Stomach smooth muscle (tissue), 2 donors: ENCODE measurements around the gene ERFE.

Experiments used
- H3K27ac ChIP-seq: one replicate; pipeline ENCODE4 v1.7.0; 2013; ENCODE audit warnings: mild to moderate bottlenecking, low read length, inconsistent platforms
- H3K27me3 ChIP-seq, 2 donors: one replicate each; pipeline ENCODE4 v1.7.0; 2013; ENCODE audit warnings: low read length in 2 of 2; ENCODE audit not compliant: insufficient read depth in 2 of 2, control insufficient read depth in 1 of 2
- H3K36me3 ChIP-seq, 2 donors: one replicate each; pipeline ENCODE4 v1.7.0; 2013; ENCODE audit warnings: low read length in 2 of 2; ENCODE audit not compliant: control insufficient read depth in 2 of 2, insufficient read depth in 2 of 2
- H3K4me1 ChIP-seq: one replicate; pipeline ENCODE4 v1.7.0; 2013; ENCODE audit warnings: low read length; ENCODE audit not compliant: control insufficient read depth, insufficient read depth
- H3K4me3 ChIP-seq, 2 donors: one replicate each; pipeline ENCODE4 v1.7.0; 2013; ENCODE audit warnings: low read length in 2 of 2
- H3K9ac ChIP-seq, 2 donors: one replicate each; pipeline ENCODE4 v1.7.0; 2013; ENCODE audit warnings: low read length in 2 of 2, mild to moderate bottlenecking in 1 of 2
- H3K9me3 ChIP-seq, 2 donors: one replicate each; pipeline ENCODE4 v1.7.0; 2013; ENCODE audit warnings: low read length in 2 of 2; ENCODE audit not compliant: control insufficient read depth in 2 of 2
- donor health status: healthy.
- donor health status: Pancreatic carcinoma.

Gene ERFE

GRCh38 chr2:238207006-238207405, 48.2 kb downstream of the ERFE start:
- Histone ChIP-seq H3K4me1 (peaks cover 14% of the 10 kb centered on the region), H3K27me3 (no peaks in the 10 kb centered on the region), H3K9me3 (no peaks in the 10 kb centered on the region), H3K9ac (no peak overlapping the region), H3K36me3 (no peaks in the 10 kb centered on the region), H3K4me3 (no peak overlapping the region), H3K27ac (no peak overlapping the region)

GRCh38 chr2:238216651-238217184, 57.9 kb downstream of the ERFE start:
- no peak overlapping the region for H3K9ac ChIP-seq
- H3K27ac ChIP-seq, result no peak overlapping the region
- peaks cover 3% of the 10 kb centered on the region for H3K4me1 ChIP-seq
- no peak overlapping the region for H3K4me3 ChIP-seq
- H3K9me3 ChIP-seq, result no peaks in the 10 kb centered on the region
- no peaks in the 10 kb centered on the region for H3K27me3 ChIP-seq
- H3K36me3 ChIP-seq, result no peaks in the 10 kb centered on the region
